ENCODE data around the gene HFE.
A peak's percentile ranks its signal among the peaks of the same experiment; 100 is the strongest.

HFE gene

DNA sequence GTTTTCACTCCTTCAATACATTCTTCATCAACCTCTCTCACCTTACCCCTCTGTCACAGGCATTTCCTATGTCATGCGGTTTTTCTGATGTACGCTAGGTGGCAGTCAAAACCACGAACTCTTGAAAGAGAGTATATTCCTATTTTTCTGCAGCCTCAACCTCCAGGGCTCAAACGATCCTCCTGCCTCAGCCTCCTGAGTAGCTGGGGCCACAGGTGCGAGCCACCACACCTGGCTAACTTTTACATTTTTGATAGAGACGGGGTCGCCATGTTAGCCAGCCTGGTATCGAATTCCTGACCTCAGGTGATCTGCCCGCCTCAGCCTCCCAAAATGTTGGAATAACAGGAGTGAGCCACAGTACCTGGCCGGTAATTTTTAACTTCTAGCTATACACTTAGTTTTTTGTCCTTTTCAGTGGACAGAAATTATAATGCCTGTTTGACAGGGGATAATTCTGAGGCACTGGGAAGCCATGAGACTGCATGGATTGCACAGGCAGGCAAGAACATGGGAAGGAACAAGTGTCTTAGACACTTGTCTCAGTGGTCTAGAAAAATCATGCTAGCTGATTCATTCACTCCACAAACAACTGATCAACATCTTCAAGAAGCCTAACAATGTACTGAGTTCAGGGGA is 22.5 kb upstream of the HFE start:
- TF ChIP-seq EZH2phosphoT487 (IDR thresholded peaks at IDR 0.05; ENCODE audit: low read length) (no peak), EZH2 (optimal IDR thresholded peaks at IDR 0.05; ENCODE audit: low read depth, low read length) (no peak)
- TF ChIP-seq, protein P1, sequence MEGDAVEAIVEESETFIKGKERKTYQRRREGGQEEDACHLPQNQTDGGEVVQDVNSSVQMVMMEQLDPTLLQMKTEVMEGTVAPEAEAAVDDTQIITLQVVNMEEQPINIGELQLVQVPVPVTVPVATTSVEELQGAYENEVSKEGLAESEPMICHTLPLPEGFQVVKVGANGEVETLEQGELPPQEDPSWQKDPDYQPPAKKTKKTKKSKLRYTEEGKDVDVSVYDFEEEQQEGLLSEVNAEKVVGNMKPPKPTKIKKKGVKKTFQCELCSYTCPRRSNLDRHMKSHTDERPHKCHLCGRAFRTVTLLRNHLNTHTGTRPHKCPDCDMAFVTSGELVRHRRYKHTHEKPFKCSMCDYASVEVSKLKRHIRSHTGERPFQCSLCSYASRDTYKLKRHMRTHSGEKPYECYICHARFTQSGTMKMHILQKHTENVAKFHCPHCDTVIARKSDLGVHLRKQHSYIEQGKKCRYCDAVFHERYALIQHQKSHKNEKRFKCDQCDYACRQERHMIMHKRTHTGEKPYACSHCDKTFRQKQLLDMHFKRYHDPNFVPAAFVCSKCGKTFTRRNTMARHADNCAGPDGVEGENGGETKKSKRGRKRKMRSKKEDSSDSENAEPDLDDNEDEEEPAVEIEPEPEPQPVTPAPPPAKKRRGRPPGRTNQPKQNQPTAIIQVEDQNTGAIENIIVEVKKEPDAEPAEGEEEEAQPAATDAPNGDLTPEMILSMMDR (IDR thresholded peaks at IDR 0.05; ENCODE audit: low read length): peak; percentile 67
- no peak overlapping the region for H2AFZ ChIP-seq (ENCODE audit: low read length)
- H3K9me3 ChIP-seq (replicated peaks; ENCODE audit: insufficient read depth, low read length): no peaks in the 10 kb centered on the region
- H3K27ac ChIP-seq (ENCODE audit: low read length): no peak overlapping the region
- no peak overlapping the region for H3K4me3 ChIP-seq (ENCODE audit: low read length)
- peak; percentile 71 for DNase-seq
- H3K4me2 ChIP-seq (ENCODE audit: low read depth, low read length): no peak overlapping the region
- no peaks in the 10 kb centered on the region for H3K9me2 ChIP-seq (replicated peaks; ENCODE audit: insufficient read depth, low read length)
- H3K79me2 ChIP-seq (ENCODE audit: low read length): no peaks in the 10 kb centered on the region
- H3K9ac ChIP-seq (ENCODE audit: low read length): no peak overlapping the region
- peaks cover 4% of the 10 kb centered on the region for H3F3A ChIP-seq (ENCODE audit: insufficient read depth, low read length)
- H3K27me3 ChIP-seq (replicated peaks; ENCODE audit: insufficient read depth, low read length): no peaks in the 10 kb centered on the region
- H4K20me1 ChIP-seq (ENCODE audit: insufficient read depth, low read length): no peaks in the 10 kb centered on the region
- H3K4me1 ChIP-seq (ENCODE audit: low read length): 0 out of 2 replicates have a peak, but pooled peaks cover 3% of the 10 kb centered on the region
- no peaks in the 10 kb centered on the region for H3K36me3 ChIP-seq (replicated peaks; ENCODE audit: insufficient read depth, low read length)

DNA sequence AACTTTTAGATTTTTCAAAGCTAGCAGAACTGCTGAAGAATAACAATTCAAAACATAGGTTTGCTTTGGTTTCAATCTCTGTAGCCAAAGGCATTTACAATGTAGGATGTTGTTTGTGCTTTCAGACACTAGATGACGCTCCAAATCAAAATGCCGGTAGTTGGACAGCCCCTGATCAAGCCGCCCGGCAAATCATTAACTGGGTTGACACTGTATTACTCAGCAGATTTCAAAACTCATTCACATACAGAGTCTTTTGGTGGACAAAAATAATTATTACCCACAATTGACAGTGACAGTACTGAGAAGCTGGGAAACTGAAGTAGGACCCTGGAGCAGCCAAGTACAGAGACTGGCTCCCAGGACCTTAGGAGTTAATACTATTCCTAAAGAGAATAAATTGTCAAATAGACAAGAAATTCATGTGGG is 21.3 kb upstream of the HFE start:
- Histone ChIP-seq H2AFZ (ENCODE audit: low read length) (peak overlapping the region; percentile 77), H3F3A (ENCODE audit: insufficient read depth, low read length) (peaks cover 4% of the 10 kb centered on the region), H3K36me3 (replicated peaks; ENCODE audit: insufficient read depth, low read length) (no peaks in the 10 kb centered on the region), H3K27me3 (replicated peaks; ENCODE audit: insufficient read depth, low read length) (no peaks in the 10 kb centered on the region), H3K4me3 (ENCODE audit: low read length) (peak overlapping the region; percentile 58), H3K9me2 (replicated peaks; ENCODE audit: insufficient read depth, low read length) (no peaks in the 10 kb centered on the region), H3K9ac (ENCODE audit: low read length) (peak overlapping the region; percentile 69; the same call in 1 of the 2 replicates), H3K4me2 (ENCODE audit: low read depth, low read length) (peak overlapping the region; percentile 96), H4K20me1 (ENCODE audit: insufficient read depth, low read length) (no peaks in the 10 kb centered on the region), H3K9me3 (replicated peaks; ENCODE audit: insufficient read depth, low read length) (no peaks in the 10 kb centered on the region), H3K27ac (ENCODE audit: low read length) (peak overlapping the region; percentile 82), H3K4me1 (ENCODE audit: low read length) (0 out of 2 replicates have a peak, but pooled peaks cover 3% of the 10 kb centered on the region), H3K79me2 (ENCODE audit: low read length) (no peaks in the 10 kb centered on the region)
- DNase-seq: peak; percentile 89
- TF ChIP-seq EZH2phosphoT487 (IDR thresholded peaks at IDR 0.05; ENCODE audit: low read length): no peak
- TF ChIP-seq, protein P1 (IDR thresholded peaks at IDR 0.05; ENCODE audit: low read length): peak; percentile 88
- no peak for TF ChIP-seq EZH2 (optimal IDR thresholded peaks at IDR 0.05; ENCODE audit: low read depth, low read length)

DNA sequence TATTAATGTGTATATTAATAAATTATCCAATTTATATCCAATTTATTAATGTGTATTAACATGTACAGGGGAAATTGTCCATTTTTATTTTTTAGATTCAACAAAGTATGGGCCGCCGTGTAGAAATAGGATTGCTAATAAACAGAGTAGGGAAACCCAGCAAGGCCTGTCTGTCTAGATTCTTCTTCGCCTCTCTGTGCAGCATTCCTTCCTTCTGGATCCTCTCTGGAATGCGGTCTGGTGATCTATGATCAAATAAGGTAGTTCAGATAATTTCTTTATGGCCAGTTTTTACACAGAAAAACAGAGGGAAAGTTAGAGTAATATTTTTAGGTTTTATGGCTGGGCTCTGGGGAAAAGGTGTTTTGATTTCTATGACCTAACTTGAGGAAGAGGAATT is 19.9 kb upstream of the HFE start:
- TF ChIP-seq, protein P1 (IDR thresholded peaks at IDR 0.05; ENCODE audit: low read length): no peak
- no peak for TF ChIP-seq EZH2phosphoT487 (IDR thresholded peaks at IDR 0.05; ENCODE audit: low read length)
- TF ChIP-seq EZH2 (optimal IDR thresholded peaks at IDR 0.05; ENCODE audit: low read depth, low read length): no peak
- no peaks in the 10 kb centered on the region for H3K79me2 ChIP-seq (ENCODE audit: low read length)
- no peaks in the 10 kb centered on the region for H3K36me3 ChIP-seq (replicated peaks; ENCODE audit: insufficient read depth, low read length)
- H3K4me2 ChIP-seq (ENCODE audit: low read depth, low read length): no peak overlapping the region
- H4K20me1 ChIP-seq (ENCODE audit: insufficient read depth, low read length): no peaks in the 10 kb centered on the region
- H3K4me1 ChIP-seq (ENCODE audit: low read length): 0 out of 2 replicates have a peak, but pooled peaks cover 3% of the 10 kb centered on the region
- H3K27me3 ChIP-seq (replicated peaks; ENCODE audit: insufficient read depth, low read length): no peaks in the 10 kb centered on the region
- H3K9me3 ChIP-seq (replicated peaks; ENCODE audit: insufficient read depth, low read length): no peaks in the 10 kb centered on the region
- H3K9me2 ChIP-seq (replicated peaks; ENCODE audit: insufficient read depth, low read length): no peaks in the 10 kb centered on the region
- peaks cover 4% of the 10 kb centered on the region for H3F3A ChIP-seq (ENCODE audit: insufficient read depth, low read length)
- H2AFZ ChIP-seq (ENCODE audit: low read length): no peak overlapping the region
- H3K9ac ChIP-seq (ENCODE audit: low read length): no peak overlapping the region
- no peak overlapping the region for H3K27ac ChIP-seq (ENCODE audit: low read length)
- no peak overlapping the region for H3K4me3 ChIP-seq (ENCODE audit: low read length)
- no peak for DNase-seq
